GM19351 (cell line): ENCODE results near the gene ATRN.
"Not testable (repeated sequence)": the region's sequence is repeated elsewhere in the genome, so short reads cannot be mapped to it uniquely, and the experiment has no call there.

Source experiments
- ATAC-seq: cut with Tn5 transposase; IDR thresholded peaks from one replicate; pipeline ENCODE4 v1.9.1; 2021; ENCODE audit warnings: mild to moderate bottlenecking, moderate library complexity; ENCODE audit not compliant: unreplicated experiment

Gene ATRN

GRCh38 chr20:3465301-3465700 is 5.5 kb upstream of the ATRN start:
- ATAC-seq, result no peak

GRCh38 chr20:3470208-3470626 is 601 bp upstream of the ATRN start:
- ATAC-seq, result no peak

GRCh38 chr20:3471397-3472021 is 691 bp downstream of the ATRN start:
- peak; percentile 10 for ATAC-seq

- ATAC-seq, result no peak
These were observed 1.3 kb downstream of the ATRN start for GRCh38 chr20:3472105-3472504.

- ATAC-seq, result no peak
These were observed 2.5 kb downstream of the ATRN start for GRCh38 chr20:3473324-3473723.

GRCh38 chr20:3473944-3474343 is 3.1 kb downstream of the ATRN start:
- no peak for ATAC-seq

- not testable (repeated sequence) for ATAC-seq
These were observed 6.4 kb downstream of the ATRN start for GRCh38 chr20:3477003-3477860.

GRCh38 chr20:3477861-3478544 is 7.2 kb downstream of the ATRN start:
- no peak for ATAC-seq

GRCh38 chr20:3479025-3479424 is 8.2 kb downstream of the ATRN start:
- no peak for ATAC-seq

GRCh38 chr20:3479759-3480615 is 9.2 kb downstream of the ATRN start:
- ATAC-seq, result no peak

GRCh38 chr20:3483309-3483708 is 12.5 kb downstream of the ATRN start:
- ATAC-seq, result no peak

GRCh38 chr20:3483784-3484183 is 13.0 kb downstream of the ATRN start:
- no peak for ATAC-seq

- no peak for ATAC-seq
These were observed 15.1 kb downstream of the ATRN start for GRCh38 chr20:3485913-3486312.

GRCh38 chr20:3486850-3487249 is 16.0 kb downstream of the ATRN start:
- no peak for ATAC-seq

GRCh38 chr20:3492669-3493068 is 21.9 kb downstream of the ATRN start:
- ATAC-seq, result no peak

GRCh38 chr20:3494218-3494617 is 23.4 kb downstream of the ATRN start:
- ATAC-seq, result no peak

GRCh38 chr20:3502878-3503277 is 32.1 kb downstream of the ATRN start:
- ATAC-seq, result no peak

- no peak for ATAC-seq
These were observed 34.3 kb downstream of the ATRN start for GRCh38 chr20:3505148-3505547.

GRCh38 chr20:3509064-3509463 is 38.2 kb downstream of the ATRN start:
- no peak for ATAC-seq

GRCh38 chr20:3510110-3510509 is 39.3 kb downstream of the ATRN start:
- ATAC-seq, result no peak

GRCh38 chr20:3512239-3512638 is 41.4 kb downstream of the ATRN start:
- not testable (repeated sequence) for ATAC-seq
